Cardiac fibroblast (primary cell): Measurements from ENCODE around the gene TC2N.

Experiments used
- DNase-seq, 2 donors: peaks; one replicate each; pipeline versions ENCODE4 v3.0.0 to v3.0.0-alpha.2; 2010; ENCODE audit warnings: low read depth in 2 of 2
- H3K4me3 ChIP-seq, 2 donors: replicated peaks in 1 of 2; 1 replicate in 1 of 2; 2 replicates in 1 of 2; pipeline ENCODE4 v1.5.1; 2011; ENCODE audit warnings: low read depth in 2 of 2, low read length in 2 of 2, mild to moderate bottlenecking in 2 of 2, moderate library complexity in 1 of 2
- TF ChIP-seq, protein P1 (sequence below): IDR thresholded peaks from one replicate; pipeline ENCODE4 v1.5.1; 2011; ENCODE audit warnings: low read depth, mild to moderate bottlenecking, low read length, inconsistent platforms

The TC2N gene

DNA sequence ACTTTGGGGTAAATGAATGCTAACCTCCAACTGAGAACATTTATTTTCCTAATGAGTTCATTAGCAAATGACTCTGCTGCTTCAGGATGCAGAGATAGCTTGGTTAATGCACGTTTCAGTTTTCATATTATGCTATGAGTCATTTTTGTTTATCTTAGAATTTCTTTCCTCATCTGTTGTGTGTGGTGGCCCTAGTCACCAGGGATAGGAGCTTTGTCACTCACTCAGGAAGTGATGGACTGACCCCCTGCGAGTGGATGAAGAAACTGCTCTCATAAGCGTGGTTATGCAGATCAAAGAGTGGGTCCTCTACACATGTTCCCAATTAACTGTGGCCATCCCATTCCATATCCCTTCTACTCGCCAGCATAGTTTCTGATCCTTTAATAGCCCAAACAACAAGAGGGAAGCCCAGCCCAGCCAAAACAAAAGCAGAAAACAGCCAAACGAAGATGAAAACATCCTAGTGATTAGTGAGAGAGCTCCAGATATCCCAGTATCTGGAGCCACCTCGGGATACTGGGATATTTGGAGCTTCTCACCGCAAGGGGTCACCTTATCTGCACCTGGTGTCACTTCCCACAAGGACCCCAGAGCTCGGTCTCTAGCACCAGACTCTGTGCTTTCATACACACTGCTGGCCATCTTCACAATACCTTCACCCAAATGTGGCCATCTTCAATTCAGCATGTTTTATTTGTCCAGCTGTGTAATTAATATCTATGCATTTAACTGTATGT is 8.6 kb downstream of the TC2N start:
- DNase-seq, result peak; percentile 52 to 69
- no peak overlapping the region for H3K4me3 ChIP-seq
- TF ChIP-seq, protein P1, sequence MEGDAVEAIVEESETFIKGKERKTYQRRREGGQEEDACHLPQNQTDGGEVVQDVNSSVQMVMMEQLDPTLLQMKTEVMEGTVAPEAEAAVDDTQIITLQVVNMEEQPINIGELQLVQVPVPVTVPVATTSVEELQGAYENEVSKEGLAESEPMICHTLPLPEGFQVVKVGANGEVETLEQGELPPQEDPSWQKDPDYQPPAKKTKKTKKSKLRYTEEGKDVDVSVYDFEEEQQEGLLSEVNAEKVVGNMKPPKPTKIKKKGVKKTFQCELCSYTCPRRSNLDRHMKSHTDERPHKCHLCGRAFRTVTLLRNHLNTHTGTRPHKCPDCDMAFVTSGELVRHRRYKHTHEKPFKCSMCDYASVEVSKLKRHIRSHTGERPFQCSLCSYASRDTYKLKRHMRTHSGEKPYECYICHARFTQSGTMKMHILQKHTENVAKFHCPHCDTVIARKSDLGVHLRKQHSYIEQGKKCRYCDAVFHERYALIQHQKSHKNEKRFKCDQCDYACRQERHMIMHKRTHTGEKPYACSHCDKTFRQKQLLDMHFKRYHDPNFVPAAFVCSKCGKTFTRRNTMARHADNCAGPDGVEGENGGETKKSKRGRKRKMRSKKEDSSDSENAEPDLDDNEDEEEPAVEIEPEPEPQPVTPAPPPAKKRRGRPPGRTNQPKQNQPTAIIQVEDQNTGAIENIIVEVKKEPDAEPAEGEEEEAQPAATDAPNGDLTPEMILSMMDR, result peak; percentile 8

DNA sequence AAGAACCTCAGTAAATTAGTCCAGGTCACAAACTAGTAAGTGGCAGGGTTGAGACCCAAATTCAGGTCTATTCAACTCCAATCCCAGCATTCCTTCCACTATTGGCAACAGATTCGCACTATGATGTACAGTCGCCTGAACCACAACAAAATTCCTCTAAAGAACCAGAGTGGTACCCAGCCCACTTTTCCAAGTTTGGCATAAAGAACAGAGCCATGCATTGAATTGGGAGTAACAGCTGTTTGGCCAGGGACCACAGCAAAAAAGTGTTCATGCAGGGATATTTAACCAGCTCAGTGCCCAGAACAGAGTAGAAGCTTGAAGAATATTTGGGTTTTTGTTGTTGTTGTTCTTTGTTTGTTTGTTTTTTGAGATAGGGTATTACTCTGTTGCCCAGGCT is 9.7 kb downstream of the TC2N start:
- H3K4me3 ChIP-seq, result no peak overlapping the region
- DNase-seq, result no peak
- TF ChIP-seq, protein P1, result no peak

DNA sequence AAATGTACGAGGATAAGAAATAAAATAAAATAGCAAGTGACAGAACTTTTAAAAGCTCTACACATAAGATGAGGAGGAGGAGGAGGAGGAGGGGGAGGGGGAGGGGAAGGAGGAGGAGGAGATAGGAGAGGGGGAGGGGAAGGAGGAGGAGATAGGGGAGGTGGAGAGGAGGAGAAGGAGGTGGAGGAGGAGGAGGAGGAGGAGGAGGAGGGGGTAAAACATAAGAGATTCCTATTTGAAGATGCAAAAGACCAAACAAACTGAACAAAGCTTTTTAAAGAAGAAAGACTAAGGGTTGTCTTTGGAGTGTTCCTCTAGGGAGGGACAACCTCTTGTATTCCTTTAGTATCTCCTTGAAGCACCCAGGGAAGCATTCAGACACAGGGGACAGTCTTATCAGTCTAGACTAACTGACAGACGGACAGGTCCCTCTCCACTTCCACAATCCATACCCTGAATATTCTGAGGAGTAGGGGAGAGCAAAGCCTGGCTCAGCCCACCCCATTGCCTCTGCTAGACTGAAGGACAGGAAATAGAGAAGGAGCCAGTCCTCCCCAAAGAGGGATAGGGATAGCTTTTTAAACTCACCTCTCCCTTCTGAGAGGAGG is 12.9 kb downstream of the TC2N start:
- TF ChIP-seq, protein P1, result no peak
- no peak overlapping the region for H3K4me3 ChIP-seq
- DNase-seq, result no peak

DNA sequence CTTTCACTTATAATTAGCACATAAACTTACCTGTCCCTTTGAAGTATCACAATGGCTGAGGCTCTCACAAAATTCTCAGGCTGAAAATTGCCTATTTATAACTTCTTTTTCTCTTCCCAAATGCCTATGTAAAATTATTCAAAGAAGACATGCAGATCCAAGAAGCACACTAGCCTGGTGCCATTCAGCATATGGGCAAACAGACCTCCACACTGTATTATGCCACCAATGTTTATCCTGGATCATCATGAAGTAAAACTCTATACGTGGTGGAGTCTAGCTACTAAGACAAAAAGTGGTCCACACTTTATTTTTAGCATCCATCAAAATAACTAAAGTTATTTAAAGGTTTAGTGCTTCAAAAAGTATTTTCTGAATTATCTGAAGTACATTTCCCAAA is 15.8 kb downstream of the TC2N start:
- TF ChIP-seq, protein P1, result no peak
- DNase-seq, result no peak
- H3K4me3 ChIP-seq, result no peak overlapping the region

DNA sequence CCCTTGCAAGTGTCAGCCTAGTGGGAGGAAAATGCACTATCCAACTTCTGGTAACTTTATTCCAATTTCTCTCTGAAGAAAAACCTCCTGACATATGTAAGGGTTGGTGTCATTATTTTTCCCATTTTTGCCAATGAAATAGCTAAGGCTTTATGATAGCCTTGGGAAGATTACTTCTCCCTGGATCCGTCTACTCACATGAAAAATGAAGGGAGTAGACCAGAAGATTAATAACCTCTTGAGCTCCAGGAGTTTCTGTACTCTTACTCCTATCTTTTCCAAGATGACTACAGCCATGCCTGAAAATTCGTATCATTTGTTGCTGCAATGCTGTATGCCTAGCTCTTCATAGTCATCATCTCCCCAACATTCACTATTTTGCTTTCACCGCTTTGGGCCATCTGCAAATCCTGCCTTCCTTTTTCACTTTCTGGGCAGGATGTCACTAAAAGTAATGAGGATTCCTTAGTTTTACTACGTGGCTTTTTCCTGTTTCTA is 18.8 kb downstream of the TC2N start:
- H3K4me3 ChIP-seq, result no peak overlapping the region
- no peak for DNase-seq
- TF ChIP-seq, protein P1, result no peak

DNA sequence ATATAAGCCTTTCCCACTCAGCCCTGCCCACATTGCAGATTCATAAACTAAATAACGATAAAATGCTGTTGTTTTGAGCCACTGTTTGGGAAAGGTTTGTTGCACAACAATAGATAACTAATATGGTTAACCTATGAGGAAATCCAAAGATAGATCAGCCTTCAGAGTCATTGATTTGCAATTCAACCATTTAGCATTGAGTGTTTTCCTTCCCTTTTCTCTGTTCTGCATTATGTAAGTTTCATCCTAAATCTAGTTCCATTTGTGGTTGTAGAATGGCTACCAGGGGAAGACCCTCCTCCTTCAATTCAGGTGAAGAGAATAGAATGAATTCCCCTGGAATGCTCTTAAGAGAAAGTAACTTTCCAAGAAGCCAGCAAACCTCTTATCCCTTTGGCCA is 19.6 kb downstream of the TC2N start:
- TF ChIP-seq, protein P1, result no peak
- H3K4me3 ChIP-seq, result no peak overlapping the region
- no peak for DNase-seq
